A549 (cell line): Measurements from ENCODE around the gene MRPL55.

Experiments used
- CHD4 ChIP-seq: fragments of 200-600 bp; sonication (generic); IDR thresholded peaks from 2 replicates; pipeline ENCODE4 v1.6.1; 2016; ENCODE audit warnings: antibody characterized with exemption, mild to moderate bottlenecking, borderline replicate concordance
- JUNB ChIP-seq: fragments of >200 bp; sonication (Bioruptor Twin); formaldehyde crosslinking; IDR thresholded peaks from 2 replicates; pipeline ENCODE4 v1.6.1; 2016
- RFX5 ChIP-seq: fragments of 450-650 bp; IDR thresholded peaks from 2 replicates; pipeline ENCODE4 v1.7.1; 2014; ENCODE audit warnings: antibody characterized with exemption, mild to moderate bottlenecking, moderate library complexity
- TF ChIP-seq, protein P1 (sequence below): fragments of >200 bp; sonication (Bioruptor Twin); formaldehyde crosslinking; IDR thresholded peaks from 3 replicates; pipeline ENCODE4 v1.5.1; 2016

DNA sequence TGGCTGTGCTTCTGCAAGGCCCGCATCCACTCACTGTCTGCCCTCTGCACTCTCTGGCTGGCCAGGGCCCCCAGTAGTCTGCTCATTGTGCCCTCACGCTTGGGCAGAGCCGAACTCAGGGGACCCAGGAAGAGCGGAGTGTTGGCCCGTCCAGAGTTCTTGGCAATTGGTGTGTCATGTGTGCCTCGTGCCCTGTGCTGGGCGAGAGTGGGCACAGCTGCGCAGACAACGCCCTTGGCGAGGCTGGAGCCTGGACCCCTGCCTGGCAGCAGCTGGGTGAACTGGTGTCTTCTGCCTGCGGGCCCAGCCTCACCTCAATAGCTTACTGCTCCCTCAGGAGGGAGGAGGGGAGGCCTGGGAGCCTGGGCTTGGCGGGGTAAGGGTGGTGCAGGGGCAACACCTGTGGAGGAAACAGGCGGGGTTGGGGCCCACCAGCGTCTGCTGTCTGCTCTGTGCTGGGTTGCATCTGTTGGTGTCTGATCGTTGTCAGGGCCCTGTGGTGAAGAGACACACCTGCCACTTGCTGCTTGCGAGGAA, 33.1 kb upstream of the MRPL55 start:
- TF ChIP-seq, protein P1, sequence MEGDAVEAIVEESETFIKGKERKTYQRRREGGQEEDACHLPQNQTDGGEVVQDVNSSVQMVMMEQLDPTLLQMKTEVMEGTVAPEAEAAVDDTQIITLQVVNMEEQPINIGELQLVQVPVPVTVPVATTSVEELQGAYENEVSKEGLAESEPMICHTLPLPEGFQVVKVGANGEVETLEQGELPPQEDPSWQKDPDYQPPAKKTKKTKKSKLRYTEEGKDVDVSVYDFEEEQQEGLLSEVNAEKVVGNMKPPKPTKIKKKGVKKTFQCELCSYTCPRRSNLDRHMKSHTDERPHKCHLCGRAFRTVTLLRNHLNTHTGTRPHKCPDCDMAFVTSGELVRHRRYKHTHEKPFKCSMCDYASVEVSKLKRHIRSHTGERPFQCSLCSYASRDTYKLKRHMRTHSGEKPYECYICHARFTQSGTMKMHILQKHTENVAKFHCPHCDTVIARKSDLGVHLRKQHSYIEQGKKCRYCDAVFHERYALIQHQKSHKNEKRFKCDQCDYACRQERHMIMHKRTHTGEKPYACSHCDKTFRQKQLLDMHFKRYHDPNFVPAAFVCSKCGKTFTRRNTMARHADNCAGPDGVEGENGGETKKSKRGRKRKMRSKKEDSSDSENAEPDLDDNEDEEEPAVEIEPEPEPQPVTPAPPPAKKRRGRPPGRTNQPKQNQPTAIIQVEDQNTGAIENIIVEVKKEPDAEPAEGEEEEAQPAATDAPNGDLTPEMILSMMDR, result no peak
- TF ChIP-seq JUNB, result no peak
- TF ChIP-seq RFX5, result no peak
- TF ChIP-seq CHD4, result no peak
